ENCODE data around the gene OSBPL9.
A peak's percentile ranks its signal among the peaks of the same experiment; 100 is the strongest.

Gene OSBPL9

DNA sequence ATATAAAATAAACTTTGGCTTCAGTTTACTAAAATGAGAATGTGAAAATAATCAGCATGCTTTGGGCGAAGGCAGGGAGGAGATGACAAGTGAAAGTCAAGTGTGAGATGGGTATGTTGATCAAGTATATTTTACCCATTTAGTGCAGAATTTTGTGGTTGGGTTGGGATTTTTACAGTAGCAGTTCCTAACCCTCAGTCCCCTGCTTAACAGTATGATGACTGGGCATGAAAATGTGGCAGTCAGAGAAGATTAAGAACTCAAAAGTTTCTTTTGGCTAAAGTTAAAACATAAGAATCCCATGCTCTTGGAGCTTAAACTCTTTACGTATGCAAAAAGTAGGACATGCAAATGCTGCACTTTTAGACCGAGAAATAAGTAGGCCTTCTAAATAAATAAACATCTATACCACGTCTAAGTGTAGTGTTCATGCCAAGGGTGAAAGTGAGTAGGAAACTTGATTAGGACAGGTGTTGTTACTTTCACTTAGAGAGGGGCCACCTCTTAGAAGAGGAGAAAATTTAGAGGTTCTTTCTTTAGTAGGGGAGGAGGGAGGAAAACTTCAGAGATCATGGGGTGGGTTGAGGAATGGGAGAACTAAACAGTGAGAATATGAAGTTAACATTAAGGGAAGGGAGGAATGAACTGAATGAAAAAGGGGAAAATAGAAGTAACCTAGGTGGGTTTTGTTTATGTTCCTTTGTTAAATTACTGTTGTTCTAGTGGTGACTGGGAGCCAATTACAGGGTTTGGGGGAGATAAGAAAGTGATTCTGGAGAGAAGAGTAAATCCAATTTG is 127.8 kb downstream of the OSBPL9 start:
- DNase-seq, result no peak

DNA sequence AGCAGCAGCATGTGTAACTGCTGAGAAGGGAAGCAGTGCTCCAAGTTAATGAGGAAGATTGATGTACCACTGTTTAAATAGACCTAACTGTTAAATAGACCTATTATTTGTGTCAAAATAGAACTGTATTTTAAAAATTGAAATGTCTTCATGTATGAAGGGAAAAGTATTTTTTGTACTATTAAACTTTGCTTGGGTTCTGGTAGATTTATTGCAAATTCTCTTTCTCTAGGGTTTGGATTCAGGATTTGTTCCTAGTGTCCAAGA is 128.3 kb downstream of the OSBPL9 start:
- DNase-seq, result no peak

DNA sequence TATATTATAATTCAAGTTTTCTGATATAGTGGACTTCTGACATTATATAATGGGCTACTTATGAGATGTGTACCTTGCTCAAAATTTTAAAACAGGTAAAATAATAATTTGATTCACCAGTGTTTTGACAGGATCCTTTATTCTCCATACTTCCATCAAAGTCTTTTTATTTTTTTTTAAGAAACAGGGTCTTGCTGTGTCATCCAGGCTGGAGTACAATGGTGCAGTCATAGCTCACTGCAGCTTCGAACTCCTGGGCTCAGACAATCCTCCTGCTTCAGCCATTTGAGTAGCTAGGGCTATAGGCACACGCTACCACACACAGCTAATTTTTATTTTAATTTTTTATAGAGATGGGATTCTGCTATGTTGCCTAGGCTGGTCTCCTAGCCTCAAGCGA is 132.3 kb downstream of the OSBPL9 start:
- no peak for DNase-seq

DNA sequence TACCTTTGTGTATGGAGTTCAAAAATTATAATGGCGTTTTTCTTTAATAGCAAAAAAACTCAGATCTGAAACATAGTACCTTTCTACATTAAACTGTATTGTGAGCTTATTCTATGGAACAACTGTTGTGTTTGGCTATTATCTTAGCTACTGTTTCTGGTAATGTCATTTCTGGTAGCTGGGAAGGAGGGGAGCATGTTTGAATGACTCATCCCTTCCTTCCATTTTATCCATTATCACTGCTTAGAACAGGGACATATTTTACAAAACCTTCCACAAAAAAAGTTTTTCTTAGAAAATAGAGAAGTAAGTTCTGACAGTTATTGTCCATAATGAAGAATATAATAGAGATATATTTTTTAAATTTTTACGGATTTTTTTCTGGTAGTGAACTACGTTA is 133.3 kb downstream of the OSBPL9 start:
- DNase-seq, result no peak

DNA sequence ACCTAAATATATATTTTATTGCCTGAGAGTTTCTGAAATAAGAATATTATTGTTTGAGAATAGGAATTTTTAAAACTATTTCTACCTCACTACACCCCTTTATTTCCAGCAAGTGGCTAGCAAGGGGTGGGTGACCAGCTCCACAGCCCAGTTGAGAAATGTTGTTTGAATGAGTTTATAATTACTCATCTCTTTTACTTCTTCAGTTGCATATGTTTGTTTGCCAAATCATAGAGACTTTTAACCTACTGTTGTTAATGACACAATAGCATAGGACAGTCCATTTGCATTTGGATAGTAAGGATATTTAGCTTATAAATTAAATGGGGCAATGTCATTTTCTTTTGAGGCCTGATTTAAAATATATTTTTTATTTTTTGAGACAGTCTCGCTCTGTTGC is 133.8 kb downstream of the OSBPL9 start:
- DNase-seq, result no peak

DNA sequence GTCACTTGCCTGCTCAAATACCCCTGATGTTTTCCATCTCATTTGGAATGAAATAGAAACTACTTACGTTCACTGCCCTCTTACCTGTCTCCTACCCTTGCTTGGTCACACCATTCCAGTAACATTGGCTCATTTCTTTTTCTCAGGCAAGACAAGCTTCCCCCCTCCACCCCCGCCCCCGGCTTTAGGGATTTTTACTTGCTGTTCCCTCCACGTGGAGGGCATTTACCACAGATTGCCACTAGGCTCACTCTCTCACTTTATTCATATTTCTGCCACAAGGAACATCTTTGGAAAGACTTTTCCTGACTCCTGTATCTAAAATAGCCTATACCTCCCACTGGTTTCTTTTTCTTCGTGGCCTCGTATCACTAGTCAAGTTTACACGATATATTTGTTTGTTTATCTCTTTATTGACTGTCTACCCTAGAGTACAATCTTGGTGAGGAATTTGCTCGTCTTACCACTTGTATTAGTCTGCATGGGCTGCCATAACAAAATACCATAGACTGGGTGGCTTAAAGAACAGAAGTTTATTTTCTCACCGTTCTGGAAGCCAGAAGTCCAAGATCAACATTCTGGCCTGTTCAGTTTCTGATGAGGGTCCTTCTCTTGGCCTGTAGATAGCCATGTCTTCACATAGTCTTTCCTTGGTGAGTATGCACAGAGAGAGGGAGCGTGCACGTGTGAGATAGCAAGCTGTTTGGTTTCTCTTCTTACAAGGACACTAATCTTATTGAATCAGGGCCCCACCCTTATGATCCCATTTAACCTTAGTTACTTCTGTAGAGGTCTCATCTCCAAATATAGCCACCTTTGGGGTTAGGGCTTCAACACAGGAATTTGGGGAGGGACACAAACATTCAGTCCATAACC is 135.4 kb downstream of the OSBPL9 start:
- DNase-seq, result no peak

DNA sequence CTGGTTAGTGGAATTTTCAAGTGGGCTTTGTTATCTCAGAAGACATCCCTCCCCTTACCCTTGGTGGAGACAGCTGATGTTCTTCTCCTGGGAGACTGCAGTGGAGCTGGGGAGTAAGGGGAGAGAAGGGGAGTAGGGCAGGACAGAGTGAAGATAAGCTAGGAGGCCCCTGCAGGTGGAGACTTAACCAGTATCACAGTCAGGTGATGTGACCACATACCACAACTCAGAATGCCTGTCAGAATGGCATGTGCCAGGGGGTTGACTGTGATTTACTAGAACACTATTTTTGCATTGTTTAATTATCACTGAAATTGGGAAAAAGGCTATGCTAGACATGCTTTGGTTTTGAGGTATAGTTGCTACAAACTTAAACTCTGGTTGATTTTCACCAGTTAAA is 137.1 kb downstream of the OSBPL9 start:
- no peak for DNase-seq

DNA sequence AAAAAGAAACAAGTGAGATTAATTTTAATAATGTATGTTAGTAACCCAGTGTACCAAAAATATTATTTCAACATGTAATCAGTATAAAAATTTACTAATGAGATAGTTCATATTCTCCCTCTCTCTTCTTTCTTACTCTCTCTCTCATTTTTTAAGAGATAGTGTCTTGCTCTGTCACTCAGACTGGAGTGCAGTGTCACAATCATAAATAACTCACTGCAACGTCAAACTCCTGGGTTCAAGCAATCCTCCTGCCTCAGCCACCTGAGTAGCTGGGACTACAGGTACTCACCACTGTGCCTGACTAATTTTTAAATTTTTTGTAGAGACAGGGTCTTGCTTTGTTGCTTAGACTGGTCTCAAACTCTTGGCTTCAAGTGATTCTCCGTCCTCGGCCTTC is 137.8 kb downstream of the OSBPL9 start:
- no peak for DNase-seq

DNA sequence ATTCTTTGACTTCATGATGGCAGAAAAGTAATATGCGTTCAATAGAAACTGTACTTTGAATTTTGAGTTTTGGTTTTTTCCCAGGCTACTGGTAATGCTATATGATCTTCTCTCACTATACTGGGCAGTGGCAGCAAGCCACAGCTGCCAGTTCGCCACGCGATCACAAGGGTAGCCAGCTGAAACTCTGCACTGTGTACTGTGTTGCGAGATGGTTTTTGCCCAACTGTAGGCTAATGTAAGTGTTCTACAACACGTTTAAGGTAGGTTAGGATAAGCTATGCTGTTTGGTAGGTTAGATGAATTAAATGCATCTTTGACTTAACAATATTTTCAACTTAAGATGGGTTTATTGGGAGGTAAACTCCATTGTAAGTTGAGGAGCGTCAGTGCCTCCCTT is 138.5 kb downstream of the OSBPL9 start:
- no peak for DNase-seq

DNA sequence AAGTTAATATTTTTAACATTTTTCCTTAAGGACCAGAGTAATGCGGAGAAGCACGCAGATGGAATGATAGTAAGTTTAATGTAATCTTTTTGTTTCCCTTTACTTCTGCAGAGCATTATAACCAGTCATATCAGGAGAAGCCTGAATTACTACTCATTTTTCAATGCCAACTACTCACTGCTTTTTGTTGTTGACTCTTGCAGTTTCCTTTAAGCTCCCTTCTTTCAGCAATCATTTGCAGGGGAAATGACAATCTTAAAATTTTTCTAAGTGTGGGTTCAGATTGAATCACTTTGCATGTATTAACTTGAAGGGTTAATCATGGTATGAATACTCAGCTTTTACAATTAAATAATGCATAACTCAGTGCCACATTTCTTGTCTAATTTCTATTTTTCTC is 139.4 kb downstream of the OSBPL9 start:
- peak; percentile 68 for DNase-seq

DNA sequence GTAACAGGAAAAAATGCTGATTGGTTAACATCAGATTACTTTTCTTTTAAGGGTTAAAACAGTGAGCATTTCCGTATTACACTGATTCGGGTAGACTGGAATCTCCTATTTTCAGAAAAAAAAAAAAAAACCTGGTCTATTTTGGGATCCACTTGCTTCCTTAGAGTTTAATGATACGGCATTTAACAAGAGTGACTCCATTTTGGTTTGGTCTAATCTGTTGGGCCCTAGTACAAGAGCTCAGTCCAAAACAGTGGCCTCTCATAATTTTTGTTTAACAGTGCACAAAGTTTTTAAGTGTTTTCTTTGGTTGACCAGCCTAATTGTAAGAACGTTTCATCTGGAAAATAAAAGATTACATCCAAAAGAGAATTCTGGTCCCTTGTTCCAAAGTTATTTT is 141.4 kb downstream of the OSBPL9 start:
- DNase-seq, result no peak

DNA sequence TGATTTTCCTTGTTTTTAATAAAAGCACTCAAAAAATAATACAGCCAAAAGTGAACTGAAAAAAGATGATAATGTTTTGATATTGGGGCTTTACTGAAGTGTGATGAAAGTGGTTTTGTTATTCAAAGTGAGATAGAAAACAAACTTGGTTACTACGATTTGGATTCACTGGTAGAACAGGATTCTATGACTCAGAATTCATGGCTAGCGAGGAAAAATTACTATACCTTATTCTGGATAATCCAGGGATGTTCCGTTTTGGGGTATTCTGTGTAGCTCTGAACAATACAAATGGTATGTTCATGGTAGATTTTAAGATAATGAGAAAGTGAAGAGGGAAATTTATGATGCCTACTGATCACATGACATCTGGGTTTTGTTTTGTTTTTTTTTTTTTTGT is 144.0 kb downstream of the OSBPL9 start:
- DNase-seq, result no peak

DNA sequence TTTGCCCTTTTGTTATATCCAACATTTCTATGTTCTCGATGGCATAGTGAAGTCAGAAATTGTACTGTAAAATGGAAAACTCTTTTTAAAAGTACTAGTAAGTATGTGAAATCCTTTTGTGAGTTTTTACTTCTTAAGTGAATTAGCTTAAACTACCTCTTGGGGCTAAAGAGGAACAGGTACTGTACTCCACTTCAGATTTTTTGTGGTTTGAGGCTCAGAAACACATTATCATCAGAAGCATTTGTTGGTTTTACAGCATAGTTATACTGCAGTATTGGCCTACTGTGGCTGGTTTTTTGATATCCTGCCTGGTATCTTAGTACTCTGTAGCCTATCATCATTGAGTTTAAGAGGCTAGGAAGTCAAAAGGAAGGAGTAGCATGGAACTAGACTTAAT is 144.5 kb downstream of the OSBPL9 start:
- DNase-seq, result no peak

DNA sequence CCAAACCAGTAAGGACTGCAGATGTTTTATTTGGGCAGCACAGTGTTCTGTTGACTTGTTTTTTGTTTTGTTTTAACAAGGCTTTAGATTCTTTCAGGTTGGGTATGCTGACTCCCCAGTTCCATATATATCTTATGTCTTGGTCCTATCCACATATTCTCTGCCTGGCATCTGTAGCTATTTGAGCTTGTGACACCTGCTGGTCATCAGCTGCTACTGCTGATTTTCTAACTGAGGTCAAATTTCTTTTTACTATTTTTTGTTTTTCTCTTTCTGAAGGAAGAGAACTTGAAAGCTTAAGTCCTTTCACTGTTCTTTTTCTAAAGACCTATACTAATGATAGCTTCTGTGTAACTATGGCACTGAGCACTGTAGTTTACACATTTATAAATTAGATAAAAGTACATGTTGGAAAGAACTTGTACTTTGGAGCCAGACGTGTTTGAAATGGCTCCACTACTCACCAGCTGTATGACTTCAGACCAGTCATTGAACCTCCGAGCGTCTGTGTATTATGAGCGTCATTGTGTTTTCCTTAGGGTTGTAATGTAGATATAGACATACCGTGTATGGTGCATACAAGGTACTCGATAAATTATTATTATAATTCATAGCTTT is 152.2 kb downstream of the OSBPL9 start:
- DNase-seq, result peak; percentile 56

DNA sequence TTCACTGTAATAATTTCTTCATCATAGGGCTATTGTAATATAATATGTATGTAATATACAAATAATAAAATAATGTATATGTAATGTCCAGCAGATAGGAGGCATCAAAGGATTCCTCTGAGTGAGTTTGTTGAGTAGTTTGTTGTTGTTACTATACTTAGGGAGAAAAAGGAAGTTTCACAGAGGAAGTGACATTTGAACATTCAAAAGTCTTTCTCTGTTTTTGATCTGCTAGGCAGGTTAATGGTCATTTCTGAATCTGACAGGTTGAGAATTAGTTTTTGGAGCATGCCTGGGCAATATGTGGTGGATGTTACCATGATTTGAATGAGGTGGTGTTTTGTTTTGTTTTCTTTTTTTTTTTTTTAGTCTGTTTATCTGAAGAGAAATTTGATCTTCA is 159.5 kb downstream of the OSBPL9 start:
- no peak for DNase-seq

DNA sequence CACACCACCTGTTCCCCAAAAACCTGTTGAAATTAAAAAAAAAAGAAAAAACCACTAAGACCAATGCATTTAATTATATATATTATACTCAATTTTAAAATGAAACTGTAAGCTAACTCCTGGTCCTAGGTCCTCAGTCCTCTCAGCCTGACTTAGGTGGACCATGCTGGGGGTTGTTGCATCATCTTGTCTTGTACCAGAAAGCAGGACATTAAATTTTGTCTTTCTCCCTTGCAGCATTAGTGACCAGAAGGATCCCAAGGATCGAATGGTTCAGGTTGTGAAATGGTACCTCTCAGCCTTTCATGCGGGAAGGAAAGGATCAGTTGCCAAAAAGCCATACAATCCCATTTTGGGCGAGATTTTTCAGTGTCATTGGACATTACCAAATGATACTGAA is 164.0 kb downstream of the OSBPL9 start:
- DNase-seq, result no peak

DNA sequence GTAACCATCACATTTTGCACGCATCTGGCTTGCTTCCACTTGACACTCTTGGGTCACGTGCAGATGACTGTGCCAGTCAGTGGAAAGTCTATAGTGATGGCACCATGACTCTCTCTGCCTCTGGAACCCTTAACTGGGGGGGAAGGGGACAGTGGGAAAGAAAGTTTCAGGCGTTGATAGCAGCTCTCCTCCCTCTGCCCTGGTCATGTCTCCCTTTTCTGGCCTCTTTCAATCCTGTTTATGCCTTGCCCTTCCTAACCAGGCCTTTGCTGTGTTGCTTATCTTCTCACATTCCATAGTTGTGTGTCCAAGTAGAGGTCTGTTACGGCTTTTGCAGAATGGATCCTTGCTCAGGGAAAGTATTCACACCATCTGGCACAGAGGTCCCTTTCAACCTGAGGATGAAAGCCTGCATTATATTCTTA is 168.1 kb downstream of the OSBPL9 start:
- DNase-seq, result no peak

DNA sequence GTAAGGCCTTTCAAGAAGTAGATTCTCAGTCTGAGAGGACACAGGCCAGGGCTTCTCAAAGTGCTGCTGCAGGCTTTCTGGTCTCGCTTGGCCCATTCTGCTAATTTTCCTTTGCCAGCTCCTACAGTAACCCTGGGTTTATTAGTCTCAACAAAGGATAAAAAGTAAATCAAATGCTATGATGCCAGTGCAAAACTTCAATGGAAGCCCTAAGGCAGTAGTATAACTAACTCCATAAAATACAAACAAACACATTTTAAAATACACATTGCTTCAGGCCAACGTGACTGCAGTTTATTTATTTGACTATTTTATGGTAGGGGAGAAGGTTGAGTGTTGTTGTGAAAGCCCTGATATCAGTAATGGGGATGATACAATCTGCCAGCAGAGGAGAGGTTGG is 172.0 kb downstream of the OSBPL9 start:
- no peak for DNase-seq

DNA sequence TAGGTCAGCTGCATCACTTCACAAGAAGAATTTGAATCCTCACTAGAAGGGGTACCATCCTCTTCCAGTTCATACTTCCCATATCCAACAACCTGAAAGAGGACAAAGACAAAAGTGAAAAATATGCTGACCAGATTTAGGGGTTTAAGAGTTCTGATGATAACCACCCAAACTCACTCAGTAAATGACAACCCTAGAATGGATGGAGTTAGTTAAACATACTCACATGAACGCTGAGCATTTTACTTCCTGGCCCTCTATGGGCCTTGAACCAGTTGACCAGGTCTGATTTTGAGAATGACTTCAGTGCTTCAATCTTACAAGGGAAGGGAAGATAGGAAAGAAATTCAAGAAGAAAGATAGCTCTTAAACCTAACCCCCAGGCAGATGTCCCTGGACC is 172.4 kb downstream of the OSBPL9 start:
- DNase-seq, result no peak

DNA sequence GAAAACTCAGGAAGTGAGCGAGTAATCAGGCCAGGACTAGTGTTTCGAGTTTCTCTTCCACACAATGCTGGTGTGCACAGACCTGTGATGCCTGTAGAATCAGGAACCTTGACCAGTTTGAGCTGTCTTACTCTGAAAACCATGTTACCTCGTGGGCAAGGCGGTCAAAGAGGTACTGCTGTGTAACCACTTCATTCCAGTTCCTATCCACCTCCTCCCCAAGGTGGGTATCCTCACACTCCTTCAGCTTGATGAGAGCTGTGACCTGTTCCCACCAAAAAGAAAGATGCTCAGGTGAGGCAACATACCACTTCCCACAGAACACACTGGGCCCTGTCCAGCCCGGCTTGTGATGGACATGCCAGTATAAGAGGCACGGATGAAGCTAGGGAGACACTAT is 173.5 kb downstream of the OSBPL9 start:
- no peak for DNase-seq

DNA sequence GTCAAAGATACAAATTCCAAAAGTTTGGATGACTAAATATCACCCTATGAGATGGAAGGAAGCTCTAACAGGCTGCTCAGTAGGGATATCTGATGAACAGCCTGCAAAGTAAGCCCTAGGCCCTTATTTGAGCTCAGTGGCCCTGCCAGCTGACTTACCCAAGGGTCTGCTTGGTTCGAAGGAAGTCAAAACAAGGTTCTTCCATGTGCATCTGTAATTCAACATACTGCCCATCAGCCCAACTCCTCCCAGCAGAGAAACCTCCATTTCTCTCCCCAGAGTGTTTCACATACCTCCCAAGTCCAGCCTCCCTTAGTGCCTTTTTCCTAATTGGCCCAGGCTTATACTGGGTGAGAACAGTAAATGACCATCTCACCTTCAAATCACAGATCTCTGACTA is 175.0 kb downstream of the OSBPL9 start:
- no peak for DNase-seq

DNA sequence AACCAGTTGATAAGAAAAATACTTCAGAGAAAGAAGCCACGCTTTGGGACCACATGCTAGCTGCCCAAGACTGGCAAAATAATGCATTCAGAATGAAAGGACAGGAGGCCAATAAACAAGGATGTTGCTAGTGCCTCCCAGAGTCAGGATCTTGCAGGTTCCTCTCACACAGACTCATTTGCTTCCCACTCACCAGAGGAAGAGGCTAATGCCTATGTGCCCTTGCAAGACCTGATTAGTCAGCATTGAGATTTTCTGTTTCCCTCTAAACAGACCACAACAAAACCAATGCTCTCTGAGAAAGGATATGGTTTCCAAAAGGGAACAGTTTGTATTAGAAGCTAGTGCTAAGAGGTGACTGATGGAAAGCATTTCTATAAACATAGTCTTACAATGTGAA is 176.0 kb downstream of the OSBPL9 start:
- peak; percentile 47 for DNase-seq

DNA sequence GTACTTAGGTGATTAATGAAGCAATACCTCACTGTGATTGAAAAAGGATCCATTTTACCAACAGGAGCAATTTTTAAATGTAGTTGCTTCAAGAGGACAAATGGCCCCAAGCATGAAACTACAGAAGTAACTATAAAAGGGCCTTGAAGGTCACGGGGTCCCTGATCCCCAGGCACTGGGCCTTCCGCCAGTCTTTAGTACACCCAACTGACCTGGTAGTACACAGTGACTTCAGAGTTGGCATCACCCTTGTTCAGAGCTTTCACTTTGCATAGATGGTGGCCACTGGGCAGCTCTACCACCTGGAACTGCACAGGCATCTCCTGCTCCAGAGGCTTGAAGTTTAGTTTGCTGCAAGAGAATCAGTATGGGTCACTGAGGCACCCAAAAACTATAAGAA is 177.4 kb downstream of the OSBPL9 start:
- no peak for DNase-seq

DNA sequence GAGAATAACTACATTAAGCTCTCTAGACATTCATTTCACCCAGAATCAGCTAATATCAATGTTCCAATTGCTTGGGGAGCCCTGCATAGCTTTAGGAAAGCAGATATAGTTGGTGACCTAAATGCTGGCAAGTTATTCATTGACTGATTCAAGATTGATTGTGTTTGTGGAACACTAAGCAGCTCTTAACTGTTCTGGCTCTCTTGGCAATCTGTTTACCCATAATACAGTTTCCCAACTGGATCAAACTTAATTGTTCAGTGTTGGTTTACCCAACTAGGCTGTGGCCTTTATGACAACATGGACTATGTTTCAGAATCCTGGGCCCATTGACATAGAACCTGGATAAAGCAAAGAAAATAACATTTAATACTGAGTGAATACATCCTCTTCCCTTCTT is 178.0 kb downstream of the OSBPL9 start:
- DNase-seq, result no peak
